COLO668 (cell line): ENCODE measurements around the gene SCYGR5.
"Not testable (repeated sequence)": the region's sequence is repeated elsewhere in the genome, so short reads cannot be mapped to it uniquely, and the experiment has no call there.

Experiments
- DNase-seq: peaks from one replicate; lab custom pipeline; 2025; ENCODE audit not compliant: unreplicated experiment; lab: John Stamatoyannopoulos, UW

SCYGR5 gene

GRCh38 chr2:227671170-227671905 is 4.7 kb downstream of the SCYGR5 start:
- no peak for DNase-seq

- not testable (repeated sequence) for DNase-seq
Observed at GRCh38 chr2:227673620-227674019, 7.0 kb downstream of the SCYGR5 start.

GRCh38 chr2:227674485-227674884 is 7.9 kb downstream of the SCYGR5 start:
- DNase-seq, result no peak

GRCh38 chr2:227677928-227678327 is 11.3 kb downstream of the SCYGR5 start:
- DNase-seq, result no peak

- no peak for DNase-seq
Observed at GRCh38 chr2:227684258-227684657, 17.7 kb downstream of the SCYGR5 start.

- no peak for DNase-seq
Observed at GRCh38 chr2:227687189-227687588, 20.6 kb downstream of the SCYGR5 start.

- no peak for DNase-seq
Observed at GRCh38 chr2:227696990-227697679, 30.5 kb downstream of the SCYGR5 start.

GRCh38 chr2:227701556-227701955 is 35.0 kb downstream of the SCYGR5 start:
- DNase-seq, result no peak

GRCh38 chr2:227703280-227703732 is 36.7 kb downstream of the SCYGR5 start:
- no peak for DNase-seq

GRCh38 chr2:227703961-227704360 is 37.4 kb downstream of the SCYGR5 start:
- DNase-seq, result no peak

GRCh38 chr2:227706859-227707258 is 40.3 kb downstream of the SCYGR5 start:
- no peak for DNase-seq

GRCh38 chr2:227707390-227707789 is 40.8 kb downstream of the SCYGR5 start:
- no peak for DNase-seq

GRCh38 chr2:227710986-227711385 is 44.4 kb downstream of the SCYGR5 start:
- DNase-seq, result no peak

GRCh38 chr2:227713291-227713690 is 46.7 kb downstream of the SCYGR5 start:
- no peak for DNase-seq

GRCh38 chr2:227716501-227716900 is 49.9 kb downstream of the SCYGR5 start:
- no peak for DNase-seq
